ENCODE data around the gene IRF4.
"Not testable (repeated sequence)": the region's sequence is repeated elsewhere in the genome, so short reads cannot be mapped to it uniquely, and the experiment has no call there.

Gene IRF4

DNA sequence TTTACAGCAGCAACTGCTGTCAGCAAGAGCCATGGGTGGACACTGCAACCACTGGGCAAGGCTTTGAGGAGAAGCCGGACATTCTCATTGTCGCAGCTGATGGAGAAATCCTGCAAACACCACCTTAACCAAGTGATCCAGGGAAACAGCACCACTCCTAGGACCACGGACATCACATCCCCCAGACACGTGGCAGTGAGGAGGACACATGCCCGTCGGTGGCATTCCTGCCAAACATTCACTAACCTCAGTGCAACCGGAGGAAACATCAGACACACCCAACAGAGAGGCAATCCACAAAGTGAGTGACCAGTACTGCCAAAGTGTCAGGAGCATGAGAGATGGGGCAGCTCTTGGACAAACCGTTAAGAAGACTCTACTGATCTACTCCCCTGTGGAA, 16.6 kb upstream of the IRF4 start:
- Histone ChIP-seq H3K4me1 (ENCODE audit: control insufficient read depth in 1 of 2, insufficient read depth in 2 of 2, low read length in 2 of 2) (no peaks in the 10 kb centered on the region), H4K91ac (ENCODE audit: low read depth, low read length) (no peak overlapping the region), H3K4ac (ENCODE audit: low read depth, low read length) (no peak overlapping the region), H3K9me3 (ENCODE audit: insufficient read depth, low read depth, low read length) (peaks cover 50% of the 10 kb centered on the region), H2AFZ (ENCODE audit: insufficient read depth, low read length, poor library complexity) (no peak overlapping the region), H3K4me3 (ENCODE audit: low read depth, low read length) (peak overlapping the region; percentile 2), H3K27me3 (ENCODE audit: insufficient read depth, low read length) (no peaks in the 10 kb centered on the region), H3K79me2 (ENCODE audit: control insufficient read depth, insufficient read depth, low read length, poor library complexity) (no peaks in the 10 kb centered on the region), H3K36me3 (ENCODE audit: control insufficient read depth in 1 of 2, insufficient read depth in 2 of 2, low read length in 2 of 2) (no peaks in the 10 kb centered on the region), H3K4me2 (ENCODE audit: low read length) (no peak overlapping the region), H4K12ac (ENCODE audit: low read depth, low read length) (no peak overlapping the region), H2BK12ac (ENCODE audit: low read length) (no peak overlapping the region), H3K23ac (ENCODE audit: low read length) (peak overlapping the region; percentile 5), H2BK5ac (ENCODE audit: low read depth, low read length, poor library complexity) (no peak overlapping the region), H2AK5ac (ENCODE audit: low read length) (no peak overlapping the region), H3K79me1 (ENCODE audit: low read length) (no peaks in the 10 kb centered on the region), H3K9ac (ENCODE audit: low read length) (peak overlapping the region; percentile 1), H3K27ac (ENCODE audit: low read depth, low read length) (no peak overlapping the region), H4K8ac (ENCODE audit: low read depth, low read length) (no peak overlapping the region), H3K18ac (ENCODE audit: low read length) (no peak overlapping the region), H3K14ac (ENCODE audit: low read length) (no peak overlapping the region), H2BK120ac (ENCODE audit: insufficient read depth, low read length, poor library complexity) (no peak overlapping the region)
- WGBS (ENCODE audit: extremely low coverage, insufficient coverage, insufficient read length) = no CpG with 5 or more reads among the region's 8 CpGs
- no peak for DNase-seq

GRCh38 chr6:376827-377640, 14.5 kb upstream of the IRF4 start:
- Histone ChIP-seq H3K18ac (ENCODE audit: low read length) (no peak overlapping the region), H3K9me3 (ENCODE audit: insufficient read depth, low read depth, low read length) (peaks cover 52% of the 10 kb centered on the region), H3K79me1 (ENCODE audit: low read length) (no peaks in the 10 kb centered on the region), H4K8ac (ENCODE audit: low read depth, low read length) (no peak overlapping the region), H3K4me2 (ENCODE audit: low read length) (no peak overlapping the region), H3K9ac (ENCODE audit: low read length) (no peak overlapping the region), H2AK5ac (ENCODE audit: low read length) (no peak overlapping the region), H3K23ac (ENCODE audit: low read length) (no peak overlapping the region), H3K4me3 (ENCODE audit: low read depth, low read length) (no peak overlapping the region), H3K4me1 (ENCODE audit: control insufficient read depth in 1 of 2, insufficient read depth in 2 of 2, low read length in 2 of 2) (no peaks in the 10 kb centered on the region), H2BK12ac (ENCODE audit: low read length) (no peak overlapping the region), H4K12ac (ENCODE audit: low read depth, low read length) (no peak overlapping the region), H2AFZ (ENCODE audit: insufficient read depth, low read length, poor library complexity) (no peak overlapping the region), H2BK120ac (ENCODE audit: insufficient read depth, low read length, poor library complexity) (no peak overlapping the region), H2BK5ac (ENCODE audit: low read depth, low read length, poor library complexity) (no peak overlapping the region), H3K79me2 (ENCODE audit: control insufficient read depth, insufficient read depth, low read length, poor library complexity) (no peaks in the 10 kb centered on the region), H3K27ac (ENCODE audit: low read depth, low read length) (no peak overlapping the region), H3K36me3 (ENCODE audit: control insufficient read depth in 1 of 2, insufficient read depth in 2 of 2, low read length in 2 of 2) (no peaks in the 10 kb centered on the region), H3K14ac (ENCODE audit: low read length) (no peak overlapping the region), H4K91ac (ENCODE audit: low read depth, low read length) (no peak overlapping the region), H3K4ac (ENCODE audit: low read depth, low read length) (no peak overlapping the region), H3K27me3 (ENCODE audit: insufficient read depth, low read length) (no peaks in the 10 kb centered on the region)
- no peak for DNase-seq
- no CpG with 5 or more reads among the region's 10 CpGs for WGBS (ENCODE audit: extremely low coverage, insufficient coverage, insufficient read length)

- H2BK5ac ChIP-seq (ENCODE audit: low read depth, low read length, poor library complexity); H2AK5ac ChIP-seq (ENCODE audit: low read length): not testable (repeated sequence)
These were observed 13.9 kb upstream of the IRF4 start for GRCh38 chr6:377641-378020.

DNA sequence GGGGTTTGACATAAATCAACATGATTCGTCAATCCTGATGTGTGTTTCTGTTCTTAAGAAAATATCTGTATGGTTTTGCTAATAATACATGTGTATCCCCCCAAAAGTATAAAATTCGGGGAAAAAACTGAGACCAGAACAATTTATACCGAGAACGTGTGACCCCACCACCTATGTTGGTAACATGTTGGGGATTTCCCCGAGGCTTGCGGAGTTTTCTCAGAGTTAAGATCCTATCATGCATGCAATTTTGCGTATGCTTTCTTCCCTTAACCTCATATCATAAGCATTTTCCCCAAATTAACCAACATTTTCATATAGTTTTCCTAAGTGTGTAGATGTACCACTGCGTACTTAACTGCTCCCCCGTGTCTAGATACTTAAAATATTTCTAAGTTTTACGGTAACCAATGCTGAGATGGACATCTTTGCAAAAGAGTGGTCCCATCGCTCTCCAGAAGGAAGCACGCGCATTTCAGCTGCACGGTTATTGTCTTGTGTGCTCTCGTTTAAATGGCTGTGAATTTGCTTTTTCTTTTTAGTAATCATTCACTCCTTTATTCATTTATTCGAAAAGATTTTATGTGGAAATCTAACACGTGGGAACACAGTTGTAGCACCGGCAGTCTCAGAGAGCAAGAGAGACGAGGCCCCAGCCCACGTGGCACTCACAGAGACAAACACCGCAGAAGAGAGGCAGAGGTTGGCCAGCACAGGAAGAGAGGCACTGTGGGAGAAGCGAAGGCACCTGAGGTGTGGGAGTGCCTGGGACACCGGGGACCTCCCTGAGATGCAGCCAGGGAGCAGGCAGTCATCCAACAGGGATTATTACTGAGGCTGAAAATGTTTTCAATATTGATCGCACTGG, 13.2 kb upstream of the IRF4 start:
- Histone ChIP-seq H3K14ac (ENCODE audit: low read length) (no peak overlapping the region), H4K91ac (ENCODE audit: low read depth, low read length) (no peak overlapping the region), H3K9me3 (ENCODE audit: insufficient read depth, low read depth, low read length) (peaks cover 42% of the 10 kb centered on the region), H2BK12ac (ENCODE audit: low read length) (no peak overlapping the region), H3K27me3 (ENCODE audit: insufficient read depth, low read length) (no peaks in the 10 kb centered on the region), H2AK5ac (ENCODE audit: low read length) (no peak overlapping the region), H3K36me3 (ENCODE audit: control insufficient read depth in 1 of 2, insufficient read depth in 2 of 2, low read length in 2 of 2) (no peaks in the 10 kb centered on the region), H3K4me2 (ENCODE audit: low read length) (no peak overlapping the region), H2BK120ac (ENCODE audit: insufficient read depth, low read length, poor library complexity) (no peak overlapping the region), H3K9ac (ENCODE audit: low read length) (no peak overlapping the region), H3K79me1 (ENCODE audit: low read length) (no peaks in the 10 kb centered on the region), H2BK5ac (ENCODE audit: low read depth, low read length, poor library complexity) (no peak overlapping the region), H3K23ac (ENCODE audit: low read length) (no peak overlapping the region), H3K18ac (ENCODE audit: low read length) (no peak overlapping the region), H4K12ac (ENCODE audit: low read depth, low read length) (no peak overlapping the region), H3K27ac (ENCODE audit: low read depth, low read length) (no peak overlapping the region), H3K79me2 (ENCODE audit: control insufficient read depth, insufficient read depth, low read length, poor library complexity) (no peaks in the 10 kb centered on the region), H3K4ac (ENCODE audit: low read depth, low read length) (no peak overlapping the region), H2AFZ (ENCODE audit: insufficient read depth, low read length, poor library complexity) (no peak overlapping the region), H3K4me1 (ENCODE audit: control insufficient read depth in 1 of 2, insufficient read depth in 2 of 2, low read length in 2 of 2) (no peaks in the 10 kb centered on the region), H3K4me3 (ENCODE audit: low read depth, low read length) (no peak overlapping the region), H4K8ac (ENCODE audit: low read depth, low read length) (no peak overlapping the region)
- WGBS (ENCODE audit: extremely low coverage, insufficient coverage, insufficient read length) = no CpG with 5 or more reads among the region's 24 CpGs
- no peak for DNase-seq

More at GRCh38 chr6:377641-378020, 13.9 kb upstream of the IRF4 start:
- not testable (repeated sequence) for H3K9ac ChIP-seq (ENCODE audit: low read length); H3K4ac ChIP-seq (ENCODE audit: low read depth, low read length); H3K18ac ChIP-seq (ENCODE audit: low read length); H3K79me1 ChIP-seq (ENCODE audit: low read length); H3K79me2 ChIP-seq (ENCODE audit: control insufficient read depth, insufficient read depth, low read length, poor library complexity); H2AFZ ChIP-seq (ENCODE audit: insufficient read depth, low read length, poor library complexity); H2BK12ac ChIP-seq (ENCODE audit: low read length); H3K27ac ChIP-seq (ENCODE audit: low read depth, low read length); H3K36me3 ChIP-seq (ENCODE audit: control insufficient read depth in 1 of 2, insufficient read depth in 2 of 2, low read length in 2 of 2); H3K4me2 ChIP-seq (ENCODE audit: low read length); DNase-seq; H2BK120ac ChIP-seq (ENCODE audit: insufficient read depth, low read length, poor library complexity); H3K27me3 ChIP-seq (ENCODE audit: insufficient read depth, low read length); H3K4me1 ChIP-seq (ENCODE audit: control insufficient read depth in 1 of 2, insufficient read depth in 2 of 2, low read length in 2 of 2); H4K8ac ChIP-seq (ENCODE audit: low read depth, low read length); H3K23ac ChIP-seq (ENCODE audit: low read length); H3K14ac ChIP-seq (ENCODE audit: low read length); H4K91ac ChIP-seq (ENCODE audit: low read depth, low read length); H4K12ac ChIP-seq (ENCODE audit: low read depth, low read length); H3K4me3 ChIP-seq (ENCODE audit: low read depth, low read length)
- peaks cover 49% of the 10 kb centered on the region for H3K9me3 ChIP-seq (ENCODE audit: insufficient read depth, low read depth, low read length)
- no CpG with 5 or more reads among the region's 13 CpGs for WGBS (ENCODE audit: extremely low coverage, insufficient coverage, insufficient read length)

Measured in trophoblast cell (in vitro differentiated cells and primary cell).